A549 treated with Hydrocortisone at 1 μM for 4 hours (cell line): ENCODE results near the gene TCERG1. TPM values are rescaled to one million over a fixed set of nuclear protein-coding genes. Genes with fewer than 3 reads are reported as not detected.

Experiments
- total RNA-seq: library from RNA; stranded (reverse); fragments of 200-300 nt; extraction: Qiagen RNA extraction; gene quantifications from 5 replicates; pipeline ENCODE4 v1.2.3, GENCODE V29; 2022

TCERG1 gene
- 43.1 to 55.0 TPM (median 44.7 TPM) in 5 replicates for total RNA-seq

DNA sequence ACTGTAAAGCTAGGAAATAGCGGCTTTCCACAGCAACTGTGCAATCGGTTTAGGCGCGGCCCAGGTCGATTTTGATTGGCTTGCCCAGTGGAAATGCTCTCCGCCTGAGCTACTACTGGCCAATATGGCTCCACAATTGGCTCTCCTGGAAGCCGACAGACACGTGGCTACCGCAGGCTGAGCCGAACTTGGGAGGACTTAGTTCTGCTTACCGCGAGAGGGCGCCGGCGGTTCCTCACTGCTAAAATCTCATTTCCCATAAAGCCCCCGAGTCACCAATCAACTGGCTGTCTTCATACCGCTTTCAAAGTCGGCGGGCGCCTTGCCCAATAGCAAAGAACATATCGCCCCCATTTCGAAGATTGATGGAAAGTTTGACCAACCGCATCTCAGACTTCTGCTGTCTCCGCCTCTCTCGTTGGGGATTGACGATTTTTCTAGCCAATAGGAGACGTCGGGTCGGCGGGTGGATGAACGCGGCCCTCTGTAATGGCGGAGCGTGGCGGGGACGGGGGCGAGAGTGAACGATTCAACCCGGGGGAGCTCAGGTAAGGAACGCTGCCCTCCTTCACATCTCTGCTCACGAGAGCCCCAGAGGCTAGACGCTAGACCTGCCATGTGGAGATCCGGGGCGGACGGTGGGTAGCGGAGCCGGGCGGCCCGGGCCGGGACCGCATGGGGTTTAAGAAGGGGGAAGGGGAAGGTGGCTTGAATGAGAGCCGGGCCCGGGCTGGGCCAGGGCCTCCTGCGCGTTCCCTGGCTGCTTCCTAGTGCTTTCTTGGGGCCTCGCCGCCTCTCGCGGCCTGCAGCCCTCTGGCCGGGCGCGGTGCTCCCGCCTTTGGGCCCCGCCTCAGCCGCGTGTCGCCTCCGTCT lies at the start of gene TCERG1:
Gene TCERG1 (plus strand): TSS at position 473 of the 873 bp plus-strand sequence. CDS start 17 bp downstream, at position 490.

DNA sequence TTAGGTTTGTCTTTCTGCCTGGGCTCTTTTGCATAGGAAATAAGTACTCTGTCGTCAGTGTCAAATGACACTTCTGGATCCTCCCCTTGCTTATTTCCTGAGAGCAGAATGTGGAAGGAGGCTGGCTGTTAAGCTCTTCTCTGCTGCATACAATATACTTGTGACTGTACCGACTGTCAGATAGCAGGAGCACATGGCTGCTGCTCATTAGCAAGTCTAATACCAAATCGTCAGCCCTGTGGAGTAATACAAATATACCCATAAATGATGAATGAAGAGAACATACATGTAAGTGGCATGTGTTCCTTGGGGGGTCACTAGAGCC lies 69.0 kb downstream of the TCERG1 start, which contains the start of gene GPR151:
Gene GPR151 (minus strand): TSS at position 40 of the 325 bp plus-strand sequence. CDS start 77 bp downstream, outside the sequence.

Other genes with a start within 250 kb of the TCERG1 start
- 10.3 to 16.1 TPM (median 10.8 TPM) in 5 replicates for gene RBM27, start 243.7 kb upstream of the TCERG1 start, total RNA-seq
- gene POU4F3, start 108.5 kb upstream of the TCERG1 start, total RNA-seq = 0.07 to 0.10 TPM (median 0.10 TPM) in 5 replicates
- gene GPR151, start 68.9 kb downstream of the TCERG1 start, total RNA-seq = not detected in 5 replicates